Stimulated activated memory B cell treated with anti-CD40 and anti-IgM and Interleukin-4, amounts not matched to agents 10 μg/mL and 1 μg/mL and 100 μg/mL, for 72 hours (primary cell): ENCODE results near the gene ASPA.

ENCODE experiments used
- ATAC-seq: fragments of 150-1000 bp; cut with Tn5 transposase; 2 replicates; pipeline ENCODE4 v1.10.0; 2021
- H3K27ac Mint-ChIP-seq: one replicate; pipeline ENCODE4 v1.8.0; 2022; ENCODE audit warnings: mild to moderate bottlenecking, mixed read lengths
- H3K27me3 Mint-ChIP-seq: one replicate; pipeline ENCODE4 v1.8.0; 2022; ENCODE audit warnings: mixed read lengths
- H3K36me3 Mint-ChIP-seq: one replicate; pipeline ENCODE4 v1.8.0; 2022; ENCODE audit warnings: mixed read lengths
- H3K4me1 Mint-ChIP-seq: one replicate; pipeline ENCODE4 v1.8.0; 2022; ENCODE audit warnings: mixed read lengths
- H3K4me3 Mint-ChIP-seq: one replicate; pipeline ENCODE4 v1.8.0; 2022; ENCODE audit warnings: mild to moderate bottlenecking, moderate library complexity, mixed read lengths
- H3K9me3 Mint-ChIP-seq: one replicate; pipeline ENCODE4 v1.8.0; 2022; ENCODE audit warnings: mixed read lengths

The ASPA gene

DNA sequence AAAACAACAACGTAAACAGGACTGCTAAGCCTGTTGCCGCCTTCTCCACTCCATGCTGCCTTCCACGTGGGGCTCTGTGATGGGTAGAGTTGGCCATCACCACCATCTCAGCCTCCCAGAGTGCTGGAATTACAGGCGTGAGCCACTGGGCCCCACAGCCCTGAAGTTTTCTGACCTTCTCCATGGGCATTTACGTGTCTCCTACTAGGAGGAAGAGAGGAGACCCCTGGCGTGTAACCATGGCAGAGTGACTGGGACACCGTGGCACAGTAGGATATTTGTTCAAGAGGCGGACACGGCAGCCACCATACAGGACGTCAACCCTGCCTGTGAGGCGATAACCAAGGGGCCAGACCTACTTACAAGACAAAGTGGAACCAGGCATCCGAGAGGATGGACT, 50.7 kb downstream of the ASPA start:
- no peak overlapping the region for H3K4me3 Mint-ChIP-seq
- no peaks in the 10 kb centered on the region for H3K4me1 Mint-ChIP-seq
- ATAC-seq: no peak
- H3K27me3 Mint-ChIP-seq: no peaks in the 10 kb centered on the region
- H3K27ac Mint-ChIP-seq: no peak overlapping the region
- H3K36me3 Mint-ChIP-seq: peaks cover 58% of the 10 kb centered on the region
- H3K9me3 Mint-ChIP-seq: no peaks in the 10 kb centered on the region

- H3K27me3 Mint-ChIP-seq: no peaks in the 10 kb centered on the region
- no peak overlapping the region for H3K4me3 Mint-ChIP-seq
- H3K9me3 Mint-ChIP-seq: no peaks in the 10 kb centered on the region
- no peak overlapping the region for H3K27ac Mint-ChIP-seq
- H3K36me3 Mint-ChIP-seq: peaks cover 58% of the 10 kb centered on the region
- ATAC-seq: no peak
- H3K4me1 Mint-ChIP-seq: no peaks in the 10 kb centered on the region
Observed at GRCh38 chr17:3526971-3527370, 51.2 kb downstream of the ASPA start.

DNA sequence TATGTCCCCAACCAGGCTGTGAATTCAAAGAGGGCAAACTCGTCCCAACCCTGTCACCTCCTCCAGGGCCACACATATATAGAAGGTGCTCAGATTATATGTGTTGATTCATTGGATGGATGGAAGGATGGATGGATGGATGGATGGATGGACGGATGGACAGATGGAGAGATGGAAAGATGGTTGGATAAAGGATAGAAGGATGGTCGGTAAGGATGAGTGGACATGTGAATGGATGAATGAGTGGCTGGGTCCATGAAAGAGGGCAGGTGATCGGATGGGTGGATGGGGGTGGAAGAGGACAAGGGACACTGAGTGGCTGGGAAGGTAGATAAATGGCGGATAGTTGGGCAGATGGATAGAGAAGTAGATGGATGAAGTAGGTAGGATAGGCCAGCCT, 51.7 kb downstream of the ASPA start:
- Mint-ChIP-seq H3K27ac (no peak overlapping the region), H3K27me3 (no peaks in the 10 kb centered on the region)

GRCh38 chr17:3527896-3528295, 52.1 kb downstream of the ASPA start:
- ATAC-seq: no peak
- Mint-ChIP-seq H3K4me1 (peaks cover under 1% of the 10 kb centered on the region), H3K9me3 (no peaks in the 10 kb centered on the region), H3K36me3 (peaks cover 65% of the 10 kb centered on the region), H3K4me3 (no peak overlapping the region), H3K27ac (no peak overlapping the region), H3K27me3 (no peaks in the 10 kb centered on the region)

More for the DNA sequence above, 51.7 kb downstream of the ASPA start:
- Mint-ChIP-seq H3K4me1 (no peaks in the 10 kb centered on the region), H3K36me3 (peaks cover 61% of the 10 kb centered on the region), H3K9me3 (no peaks in the 10 kb centered on the region), H3K4me3 (no peak overlapping the region)
- no peak for ATAC-seq

DNA sequence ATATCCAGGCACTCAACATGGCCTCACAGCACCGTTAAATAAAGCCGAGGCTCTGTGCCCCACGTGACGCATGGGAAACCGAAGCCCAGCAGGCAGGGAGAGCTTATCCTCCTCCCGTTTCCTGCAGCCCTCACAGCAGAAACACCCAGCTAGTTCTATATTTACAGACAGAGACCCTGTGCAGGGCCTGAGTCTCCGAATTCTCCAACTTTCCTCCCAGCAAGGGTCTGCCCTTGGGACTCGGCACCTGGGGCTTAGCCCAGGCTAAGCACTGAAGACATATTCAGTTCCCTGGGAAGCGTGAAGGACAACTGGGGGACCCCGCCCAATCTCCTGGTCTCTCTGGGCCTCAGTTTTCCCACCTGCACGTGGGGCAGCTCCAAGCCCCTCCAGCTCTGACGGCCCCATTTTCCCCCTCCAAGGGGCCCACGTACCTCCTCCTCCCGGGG, 52.6 kb downstream of the ASPA start:
- Mint-ChIP-seq H3K27me3 (no peaks in the 10 kb centered on the region), H3K36me3 (peaks cover 71% of the 10 kb centered on the region), H3K9me3 (no peaks in the 10 kb centered on the region), H3K4me3 (no peak overlapping the region), H3K4me1 (peaks cover 6% of the 10 kb centered on the region), H3K27ac (no peak overlapping the region)
- ATAC-seq: no peak

- ATAC-seq: no peak
- Mint-ChIP-seq H3K27me3 (no peaks in the 10 kb centered on the region), H3K36me3 (peaks cover 72% of the 10 kb centered on the region), H3K27ac (no peak overlapping the region), H3K4me1 (peaks cover 7% of the 10 kb centered on the region), H3K9me3 (no peaks in the 10 kb centered on the region), H3K4me3 (no peak overlapping the region)
Observed at GRCh38 chr17:3528880-3529511, 53.2 kb downstream of the ASPA start.

DNA sequence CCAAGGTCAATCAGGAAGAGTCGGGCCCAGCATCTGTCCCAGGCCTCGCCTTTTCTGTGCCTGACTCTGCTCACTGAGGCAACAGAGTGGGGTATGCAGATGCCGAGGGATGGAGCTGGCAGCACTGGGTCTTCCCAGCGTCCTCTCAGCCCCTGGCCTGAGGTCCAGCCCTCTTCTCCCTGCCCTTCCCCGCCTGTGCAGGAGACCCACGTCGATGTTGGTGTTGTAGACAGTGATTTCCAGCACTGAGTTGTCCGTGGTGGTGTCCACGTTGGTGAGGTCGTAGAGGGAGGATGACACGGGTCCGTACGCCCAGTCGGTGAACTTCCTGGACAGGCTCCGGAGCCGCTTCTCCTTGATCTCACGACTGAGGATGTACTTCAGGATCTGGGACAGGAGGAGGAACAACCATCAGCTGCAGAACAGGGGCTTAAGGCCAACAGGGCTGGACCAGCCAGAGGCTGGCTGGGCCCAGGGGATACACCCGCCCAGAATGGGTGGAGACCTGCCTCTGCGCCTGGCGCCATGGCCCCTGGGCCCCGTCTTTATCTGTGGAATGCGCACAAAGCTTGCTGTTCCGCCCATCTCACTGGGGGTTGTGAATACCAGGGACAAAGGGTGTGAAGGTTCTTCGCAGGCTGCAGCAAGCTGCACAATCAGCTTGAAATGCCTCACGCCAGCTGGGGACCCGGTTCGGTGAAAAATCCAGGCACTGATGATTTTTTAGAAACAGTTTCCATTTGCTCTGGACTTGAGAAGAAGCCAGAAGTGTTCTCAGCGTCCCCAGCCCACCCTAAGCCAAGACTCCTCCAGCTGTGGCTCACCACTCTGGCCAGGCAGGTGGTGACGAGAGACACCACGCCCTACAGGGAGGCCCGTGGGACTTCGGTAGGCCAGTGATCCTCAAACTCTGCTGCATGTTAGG, 54.3 kb downstream of the ASPA start:
- no peak overlapping the region for H3K4me3 Mint-ChIP-seq
- ATAC-seq: no peak
- H3K4me1 Mint-ChIP-seq: peaks cover 11% of the 10 kb centered on the region
- H3K9me3 Mint-ChIP-seq: no peaks in the 10 kb centered on the region
- no peak overlapping the region for H3K27ac Mint-ChIP-seq
- peaks cover 74% of the 10 kb centered on the region for H3K36me3 Mint-ChIP-seq
- H3K27me3 Mint-ChIP-seq: no peaks in the 10 kb centered on the region

DNA sequence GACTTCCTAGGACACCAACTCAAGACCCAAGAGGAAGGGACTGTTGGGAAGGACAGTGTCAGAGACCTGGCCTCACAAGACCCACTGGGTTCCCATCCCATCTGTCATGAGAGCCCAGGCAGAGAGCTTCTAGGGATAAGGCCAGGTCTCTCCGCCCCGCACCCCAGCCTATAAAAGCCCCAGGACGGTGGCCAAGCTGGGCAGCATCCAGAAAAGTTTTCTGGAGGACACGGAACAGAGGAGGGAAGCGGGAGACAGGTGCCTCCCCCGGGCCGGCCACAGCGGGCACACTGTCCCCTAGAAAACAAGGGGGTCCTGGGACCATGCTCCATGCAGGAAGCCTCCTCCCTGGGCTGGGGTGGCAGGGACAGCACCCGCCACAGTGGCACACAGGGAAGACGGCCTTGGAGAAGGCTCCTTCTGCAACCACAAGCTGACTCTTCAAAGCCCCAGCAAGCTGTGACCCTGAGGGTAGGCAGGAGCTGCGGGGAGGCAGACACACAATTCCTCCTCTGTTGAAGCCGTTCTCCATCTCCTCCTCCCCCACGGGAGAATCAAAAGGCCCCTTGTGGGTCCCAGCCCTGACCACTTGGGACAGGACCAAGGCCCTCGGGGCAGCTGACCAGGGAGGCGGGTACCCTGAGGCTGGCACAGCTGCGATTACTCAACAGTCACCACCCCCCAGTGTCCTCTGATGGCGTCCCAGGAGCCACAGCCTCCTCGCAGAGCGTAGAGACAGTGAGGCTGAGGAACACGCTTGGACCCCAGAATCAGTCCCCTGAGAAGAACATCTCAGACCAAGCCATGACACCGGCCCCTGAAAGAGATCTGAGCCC, 55.7 kb downstream of the ASPA start:
- H3K4me1 Mint-ChIP-seq: peaks cover 21% of the 10 kb centered on the region
- ATAC-seq: no peak
- no peaks in the 10 kb centered on the region for H3K9me3 Mint-ChIP-seq
- H3K27me3 Mint-ChIP-seq: no peaks in the 10 kb centered on the region
- H3K27ac Mint-ChIP-seq: no peak overlapping the region
- no peak overlapping the region for H3K4me3 Mint-ChIP-seq
- H3K36me3 Mint-ChIP-seq: peaks cover 72% of the 10 kb centered on the region

- peaks cover 67% of the 10 kb centered on the region for H3K36me3 Mint-ChIP-seq
- H3K27ac Mint-ChIP-seq: no peak overlapping the region
- ATAC-seq: no peak
- H3K4me3 Mint-ChIP-seq: no peak overlapping the region
- no peaks in the 10 kb centered on the region for H3K9me3 Mint-ChIP-seq
- no peaks in the 10 kb centered on the region for H3K27me3 Mint-ChIP-seq
- peaks cover 24% of the 10 kb centered on the region for H3K4me1 Mint-ChIP-seq
Observed at GRCh38 chr17:3532106-3532858, 56.5 kb downstream of the ASPA start.

DNA sequence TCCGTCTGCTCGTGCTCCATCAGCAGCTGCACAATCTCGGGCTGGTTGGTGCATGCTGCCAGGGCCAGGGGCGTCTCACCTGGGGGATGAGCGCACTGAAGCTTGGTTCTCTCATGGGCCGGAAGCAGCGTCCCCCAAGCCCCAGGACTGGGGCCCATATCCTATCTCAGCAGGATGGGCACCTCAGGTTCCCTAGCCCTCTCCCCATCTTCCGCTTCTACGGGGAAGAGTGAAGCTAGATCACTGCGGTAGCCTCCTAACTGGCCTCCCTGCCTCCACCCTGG, 57.0 kb downstream of the ASPA start:
- peaks cover 24% of the 10 kb centered on the region for H3K4me1 Mint-ChIP-seq
- no peaks in the 10 kb centered on the region for H3K27me3 Mint-ChIP-seq
- H3K36me3 Mint-ChIP-seq: peaks cover 67% of the 10 kb centered on the region
- H3K9me3 Mint-ChIP-seq: no peaks in the 10 kb centered on the region
- no peak overlapping the region for H3K27ac Mint-ChIP-seq
- no peak for ATAC-seq
- no peak overlapping the region for H3K4me3 Mint-ChIP-seq

- Mint-ChIP-seq H3K4me1 (peaks cover 24% of the 10 kb centered on the region), H3K4me3 (no peak overlapping the region), H3K27me3 (no peaks in the 10 kb centered on the region), H3K9me3 (no peaks in the 10 kb centered on the region), H3K27ac (no peak overlapping the region), H3K36me3 (peaks cover 66% of the 10 kb centered on the region)
- ATAC-seq: no peak
Observed at GRCh38 chr17:3533752-3534151, 58.0 kb downstream of the ASPA start.

DNA sequence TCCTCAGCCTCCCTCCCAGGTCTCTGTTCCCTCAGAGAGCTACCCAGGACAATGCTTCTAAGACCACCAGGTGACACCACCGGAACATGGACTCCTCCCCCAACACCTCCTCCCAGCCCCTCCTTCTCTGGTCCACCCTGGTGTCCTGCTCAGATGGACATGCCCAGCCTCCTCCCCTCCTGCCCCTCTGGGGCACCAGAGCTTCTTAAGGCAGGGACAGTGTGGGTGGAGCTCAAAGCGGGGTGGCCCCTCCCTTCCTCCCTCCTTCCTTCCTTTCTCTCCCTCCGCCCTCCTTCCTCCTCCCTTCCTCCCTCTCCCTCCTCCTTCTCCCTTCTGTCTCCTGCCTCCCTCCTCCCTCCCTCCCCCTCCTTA, 59.1 kb downstream of the ASPA start:
- no peaks in the 10 kb centered on the region for H3K27me3 Mint-ChIP-seq
- H3K9me3 Mint-ChIP-seq: no peaks in the 10 kb centered on the region
- H3K4me3 Mint-ChIP-seq: no peak overlapping the region
- peaks cover 25% of the 10 kb centered on the region for H3K4me1 Mint-ChIP-seq
- peak; percentile 58 for ATAC-seq
- peaks cover 63% of the 10 kb centered on the region for H3K36me3 Mint-ChIP-seq
- peak overlapping the region; percentile 9 for H3K27ac Mint-ChIP-seq

GRCh38 chr17:3535253-3535995, 59.6 kb downstream of the ASPA start:
- peak; percentile 72 for ATAC-seq
- H3K9me3 Mint-ChIP-seq: no peaks in the 10 kb centered on the region
- H3K4me3 Mint-ChIP-seq: peak overlapping the region; percentile 8
- H3K27ac Mint-ChIP-seq: peak overlapping the region; percentile 9
- no peaks in the 10 kb centered on the region for H3K27me3 Mint-ChIP-seq
- H3K36me3 Mint-ChIP-seq: peaks cover 66% of the 10 kb centered on the region
- H3K4me1 Mint-ChIP-seq: peaks cover 31% of the 10 kb centered on the region

DNA sequence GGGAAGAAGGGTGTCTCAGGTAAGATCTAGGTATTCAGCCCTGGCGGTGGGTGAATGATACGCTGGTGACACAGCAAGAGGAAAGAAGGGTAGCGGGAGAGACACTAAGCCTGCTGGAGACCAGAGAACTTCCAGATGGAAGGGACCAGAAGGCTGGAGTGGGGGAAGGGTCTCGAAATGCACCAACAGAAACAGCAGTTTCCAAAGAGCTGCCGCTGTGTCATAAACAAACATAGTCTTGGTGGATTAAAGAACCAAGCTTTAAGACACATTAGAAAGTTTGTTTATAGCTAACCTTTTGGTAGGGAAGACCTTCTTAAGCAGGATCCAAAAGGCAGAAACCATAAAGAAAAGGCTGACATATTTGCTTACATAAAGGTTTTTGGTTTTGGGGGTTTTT, 60.9 kb downstream of the ASPA start:
- H3K36me3 Mint-ChIP-seq: peaks cover 78% of the 10 kb centered on the region
- H3K27ac Mint-ChIP-seq: no peak overlapping the region
- no peaks in the 10 kb centered on the region for H3K27me3 Mint-ChIP-seq
- no peak overlapping the region for H3K4me3 Mint-ChIP-seq
- H3K9me3 Mint-ChIP-seq: no peaks in the 10 kb centered on the region
- no peak for ATAC-seq
- H3K4me1 Mint-ChIP-seq: peaks cover 32% of the 10 kb centered on the region
